WTC11 (cell line): ENCODE data around the gene TRNP1. TPM values are rescaled to one million over a fixed set of nuclear protein-coding genes. Genes with fewer than 3 reads are reported as not detected.

Experiments used
- ATAC-seq: fragments of 200-7000 bp; cut with Tn5 transposase; 2 replicates; pipeline ENCODE4 v1.10.0; 2021; ENCODE audit warnings: mild to moderate bottlenecking, moderate library complexity
- CTCF ChIA-PET: fragments of 300-600 bp; sonication (Branson Sonifier 250); formaldehyde crosslinking; loops from one replicate; lab custom pipeline; 2021; ENCODE audit warnings: antibody characterized with exemption; lab: Charles Lee
- POLR2A ChIA-PET: fragments of 350-600 bp; sonication (Branson Sonifier 250); formaldehyde crosslinking; loops from one replicate; lab custom pipeline; 2021; ENCODE audit warnings: antibody characterized with exemption; lab: Charles Lee
- DNase-seq: peaks from one replicate; pipeline ENCODE4 v3.0.0; 2021; ENCODE audit warnings: low spot score
- H3K27ac Mint-ChIP-seq: 2 replicates; pipeline ENCODE4 v1.8.0; 2021; ENCODE audit warnings: mixed read lengths
- H3K27me3 Mint-ChIP-seq: 2 replicates; pipeline ENCODE4 v1.8.0; 2021; ENCODE audit warnings: low read depth, mild to moderate bottlenecking, moderate library complexity, mixed read lengths
- H3K36me3 Mint-ChIP-seq: 2 replicates; pipeline ENCODE4 v1.8.0; 2021; ENCODE audit warnings: mixed read lengths
- H3K4me1 Mint-ChIP-seq: 2 replicates; pipeline ENCODE4 v1.8.0; 2022; ENCODE audit warnings: mixed read lengths
- H3K4me3 Mint-ChIP-seq: 2 replicates; pipeline ENCODE4 v1.8.0; 2021; ENCODE audit warnings: mild to moderate bottlenecking, moderate library complexity, mixed read lengths
- H3K9me3 Mint-ChIP-seq: 2 replicates; pipeline ENCODE4 v1.8.0; 2021; ENCODE audit warnings: mixed read lengths
- CBFB ChIP-seq: sonication (generic); formaldehyde crosslinking; IDR thresholded peaks from 2 replicates; pipeline ENCODE4 v1.8.1; 2022; ENCODE audit warnings: mild to moderate bottlenecking, low read depth, missing genetic modification reagents
- E2F1 ChIP-seq: sonication (generic); formaldehyde crosslinking; IDR thresholded peaks from 2 replicates; pipeline ENCODE4 v1.8.0; 2022; ENCODE audit warnings: mild to moderate bottlenecking, missing genetic modification reagents
- ERG ChIP-seq: fragments of 250-450 bp; sonication (Bioruptor Pico); IDR thresholded peaks from 2 replicates; pipeline ENCODE4 v1.8.0; 2021; ENCODE audit warnings: mild to moderate bottlenecking
- ETV6 ChIP-seq: sonication (generic); formaldehyde crosslinking; IDR thresholded peaks from 2 replicates; pipeline ENCODE4 v1.8.1; 2022; ENCODE audit warnings: mild to moderate bottlenecking, missing genetic modification reagents
- GTF2I ChIP-seq: fragments of 250-450 bp; sonication (Bioruptor Pico); conservative IDR thresholded peaks from 2 replicates; pipeline ENCODE4 v1.4.0; 2021; ENCODE audit warnings: mild to moderate bottlenecking
- JAZF1 ChIP-seq: fragments of 250-450 bp; sonication (Bioruptor Pico); IDR thresholded peaks from 2 replicates; pipeline ENCODE4 v1.9.0; 2021; ENCODE audit warnings: moderate library complexity, mild to moderate bottlenecking, inconsistent platforms
- MXD4 ChIP-seq: fragments of 250-450 bp; sonication (Bioruptor Pico); IDR thresholded peaks from 2 replicates; pipeline ENCODE4 v1.8.0; 2021; ENCODE audit warnings: mild to moderate bottlenecking, moderate library complexity, borderline replicate concordance
- MYBL2 ChIP-seq: sonication (generic); formaldehyde crosslinking; IDR thresholded peaks from 2 replicates; pipeline ENCODE4 v1.8.1; 2023; ENCODE audit warnings: mild to moderate bottlenecking, moderate library complexity, missing genetic modification reagents
- NR1H2 ChIP-seq: sonication (generic); formaldehyde crosslinking; IDR thresholded peaks from 2 replicates; pipeline ENCODE4 v1.9.0; 2021; ENCODE audit warnings: mild to moderate bottlenecking, moderate library complexity, missing genetic modification reagents
- SMAD4 ChIP-seq: sonication (generic); formaldehyde crosslinking; IDR thresholded peaks from 2 replicates; pipeline ENCODE4 v1.8.0; 2022; ENCODE audit warnings: mild to moderate bottlenecking, missing genetic modification reagents
- TEAD4 ChIP-seq: sonication (generic); formaldehyde crosslinking; IDR thresholded peaks from 2 replicates; pipeline ENCODE4 v1.8.0; 2022; ENCODE audit warnings: mild to moderate bottlenecking, missing genetic modification reagents
- USF1 ChIP-seq: sonication (generic); formaldehyde crosslinking; IDR thresholded peaks from 2 replicates; pipeline ENCODE4 v1.8.0; 2022; ENCODE audit warnings: mild to moderate bottlenecking, missing genetic modification reagents
- ZNF317 ChIP-seq: sonication (generic); formaldehyde crosslinking; IDR thresholded peaks from 2 replicates; pipeline ENCODE4 v1.8.1; 2023; ENCODE audit warnings: low read depth, mild to moderate bottlenecking, moderate library complexity, missing genetic modification reagents, borderline replicate concordance
- ZNF416 ChIP-seq: fragments of 250-450 bp; sonication (Bioruptor Pico); IDR thresholded peaks from 2 replicates; pipeline ENCODE4 v1.9.0; 2021; ENCODE audit warnings: mild to moderate bottlenecking, inconsistent platforms
- ZNF423 ChIP-seq: fragments of 250-450 bp; sonication (Bioruptor Pico); IDR thresholded peaks from 2 replicates; pipeline ENCODE4 v2.1.2; 2022; ENCODE audit warnings: mild to moderate bottlenecking, moderate library complexity
- total RNA-seq: library from RNA; stranded (reverse); gene quantifications from 3 replicates; pipeline ENCODE4 v1.2.3, GENCODE V29; 2021
- TF ChIP-seq, protein P1 (sequence below): sonication (generic); formaldehyde crosslinking; IDR thresholded peaks from 2 replicates; pipeline ENCODE4 v1.8.0; 2023; ENCODE audit warnings: mild to moderate bottlenecking, missing genetic modification reagents
- TF ChIP-seq, protein P2 (sequence below): sonication (generic); formaldehyde crosslinking; IDR thresholded peaks from 2 replicates; pipeline ENCODE4 v1.8.1; 2022; ENCODE audit warnings: mild to moderate bottlenecking, moderate library complexity, missing genetic modification reagents

The TRNP1 gene
- total RNA-seq, 1 experiment from 2014 or later, result 37.6 TPM

DNA sequence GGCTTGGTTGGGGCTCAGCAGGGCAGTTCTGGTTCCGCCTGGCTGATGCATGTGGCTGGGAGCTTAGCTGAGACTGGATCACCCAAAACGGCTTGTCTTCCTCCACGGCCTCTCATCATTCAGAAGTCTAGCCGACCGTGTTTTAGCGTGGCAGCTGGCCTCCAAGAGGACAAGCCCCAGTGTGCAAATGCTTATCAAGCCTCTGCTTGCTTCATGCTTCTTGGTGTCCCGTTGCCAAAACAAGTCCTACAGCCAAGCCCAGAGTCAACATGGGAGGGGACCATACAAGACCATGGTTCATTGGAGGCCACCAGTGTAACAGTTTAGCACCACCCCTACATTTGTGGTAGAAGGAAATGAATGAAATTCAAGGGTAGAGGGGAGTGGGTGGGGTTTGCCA lies 22.7 kb upstream of the TRNP1 start:
- DNase-seq, result no peak
- H3K4me3 Mint-ChIP-seq, result no peak overlapping the region
- peaks cover 5% of the 10 kb centered on the region; the same call in 1 of the 2 replicates for H3K27me3 Mint-ChIP-seq
- H3K9me3 Mint-ChIP-seq, result no peaks in the 10 kb centered on the region
- no peak for ATAC-seq
- peaks cover 19% of the 10 kb centered on the region for H3K4me1 Mint-ChIP-seq
- H3K27ac Mint-ChIP-seq, result no peak overlapping the region
- POLR2A ChIA-PET, result no interaction called here
- no peaks in the 10 kb centered on the region for H3K36me3 Mint-ChIP-seq
- TF ChIP-seq CBFB (no peak), NR1H2 (CRISPR knock-in tag) (no peak), ETV6 (CRISPR knock-in tag) (no peak), MXD4 (CRISPR knock-in tag) (no peak), ZNF416 (no peak), JAZF1 (CRISPR knock-in tag) (no peak), GTF2I (CRISPR knock-in tag) (no peak), ZNF423 (no peak), E2F1 (CRISPR knock-in tag) (no peak), MYBL2 (CRISPR knock-in tag) (no peak), TEAD4 (no peak), ERG (CRISPR knock-in tag) (no peak), SMAD4 (CRISPR knock-in tag) (no peak), USF1 (no peak)
- TF ChIP-seq, protein P1, sequence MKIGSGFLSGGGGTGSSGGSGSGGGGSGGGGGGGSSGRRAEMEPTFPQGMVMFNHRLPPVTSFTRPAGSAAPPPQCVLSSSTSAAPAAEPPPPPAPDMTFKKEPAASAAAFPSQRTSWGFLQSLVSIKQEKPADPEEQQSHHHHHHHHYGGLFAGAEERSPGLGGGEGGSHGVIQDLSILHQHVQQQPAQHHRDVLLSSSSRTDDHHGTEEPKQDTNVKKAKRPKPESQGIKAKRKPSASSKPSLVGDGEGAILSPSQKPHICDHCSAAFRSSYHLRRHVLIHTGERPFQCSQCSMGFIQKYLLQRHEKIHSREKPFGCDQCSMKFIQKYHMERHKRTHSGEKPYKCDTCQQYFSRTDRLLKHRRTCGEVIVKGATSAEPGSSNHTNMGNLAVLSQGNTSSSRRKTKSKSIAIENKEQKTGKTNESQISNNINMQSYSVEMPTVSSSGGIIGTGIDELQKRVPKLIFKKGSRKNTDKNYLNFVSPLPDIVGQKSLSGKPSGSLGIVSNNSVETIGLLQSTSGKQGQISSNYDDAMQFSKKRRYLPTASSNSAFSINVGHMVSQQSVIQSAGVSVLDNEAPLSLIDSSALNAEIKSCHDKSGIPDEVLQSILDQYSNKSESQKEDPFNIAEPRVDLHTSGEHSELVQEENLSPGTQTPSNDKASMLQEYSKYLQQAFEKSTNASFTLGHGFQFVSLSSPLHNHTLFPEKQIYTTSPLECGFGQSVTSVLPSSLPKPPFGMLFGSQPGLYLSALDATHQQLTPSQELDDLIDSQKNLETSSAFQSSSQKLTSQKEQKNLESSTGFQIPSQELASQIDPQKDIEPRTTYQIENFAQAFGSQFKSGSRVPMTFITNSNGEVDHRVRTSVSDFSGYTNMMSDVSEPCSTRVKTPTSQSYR (CRISPR knock-in tag), result no peak
- TF ChIP-seq, protein P2, sequence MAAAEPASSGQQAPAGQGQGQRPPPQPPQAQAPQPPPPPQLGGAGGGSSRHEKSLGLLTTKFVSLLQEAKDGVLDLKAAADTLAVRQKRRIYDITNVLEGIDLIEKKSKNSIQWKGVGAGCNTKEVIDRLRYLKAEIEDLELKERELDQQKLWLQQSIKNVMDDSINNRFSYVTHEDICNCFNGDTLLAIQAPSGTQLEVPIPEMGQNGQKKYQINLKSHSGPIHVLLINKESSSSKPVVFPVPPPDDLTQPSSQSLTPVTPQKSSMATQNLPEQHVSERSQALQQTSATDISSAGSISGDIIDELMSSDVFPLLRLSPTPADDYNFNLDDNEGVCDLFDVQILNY (CRISPR knock-in tag), result no peak
- TF ChIP-seq, all 79 proteins: peak for 0
- CTCF ChIA-PET, result interaction anchor here (5.5 kb wide), 1 partner anchor 28 kb away, joined by 73 read pairs; no protein-coding TSS in a partner anchor

DNA sequence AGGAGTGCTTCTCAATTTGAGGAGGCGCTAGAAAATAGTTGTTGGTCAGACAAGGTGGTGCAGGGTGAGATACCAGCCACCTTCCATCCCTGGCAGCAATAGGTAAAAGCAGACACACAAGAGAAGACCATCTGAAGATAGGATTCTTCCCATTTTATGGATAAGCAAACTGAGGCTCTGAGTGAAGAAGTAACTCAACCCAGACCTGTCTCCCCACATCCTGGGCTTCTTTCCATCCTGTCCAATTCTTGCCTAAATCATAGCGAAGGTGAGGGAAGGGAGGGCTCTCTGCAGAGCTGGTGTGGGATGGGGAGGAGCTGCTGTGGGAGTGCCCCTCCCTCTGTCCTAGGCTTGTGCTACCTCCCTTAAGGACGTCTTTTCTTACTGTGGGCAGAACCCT lies 21.9 kb upstream of the TRNP1 start:
- DNase-seq (no peak), ATAC-seq (no peak)
- POLR2A ChIA-PET, result interaction anchor here (0.8 kb wide), 1 partner anchor 23 kb away, joined by 3 read pairs; no protein-coding TSS in a partner anchor
- Mint-ChIP-seq H3K27ac (no peak overlapping the region), H3K27me3 (peaks cover 5% of the 10 kb centered on the region; the same call in 1 of the 2 replicates), H3K9me3 (no peaks in the 10 kb centered on the region), H3K4me1 (peaks cover 17% of the 10 kb centered on the region), H3K36me3 (no peaks in the 10 kb centered on the region), H3K4me3 (no peak overlapping the region)
- no peak for TF ChIP-seq ZNF317 (CRISPR knock-in tag)
- CTCF ChIA-PET, result interaction anchor here (1.0 to 1.6 kb wide), 2 partner anchors 26 to 37 kb away, joined by 3 to 8 read pairs; no protein-coding TSS in a partner anchor
